D341Med (cell line): ENCODE results near the gene EFTUD2.
A peak's percentile ranks its signal among the peaks of the same experiment; 100 is the strongest.

Source experiments
- DNase-seq: peaks from one replicate; pipeline ENCODE4 v3.0.0; 2012; ENCODE audit warnings: low spot score

The EFTUD2 gene

DNA sequence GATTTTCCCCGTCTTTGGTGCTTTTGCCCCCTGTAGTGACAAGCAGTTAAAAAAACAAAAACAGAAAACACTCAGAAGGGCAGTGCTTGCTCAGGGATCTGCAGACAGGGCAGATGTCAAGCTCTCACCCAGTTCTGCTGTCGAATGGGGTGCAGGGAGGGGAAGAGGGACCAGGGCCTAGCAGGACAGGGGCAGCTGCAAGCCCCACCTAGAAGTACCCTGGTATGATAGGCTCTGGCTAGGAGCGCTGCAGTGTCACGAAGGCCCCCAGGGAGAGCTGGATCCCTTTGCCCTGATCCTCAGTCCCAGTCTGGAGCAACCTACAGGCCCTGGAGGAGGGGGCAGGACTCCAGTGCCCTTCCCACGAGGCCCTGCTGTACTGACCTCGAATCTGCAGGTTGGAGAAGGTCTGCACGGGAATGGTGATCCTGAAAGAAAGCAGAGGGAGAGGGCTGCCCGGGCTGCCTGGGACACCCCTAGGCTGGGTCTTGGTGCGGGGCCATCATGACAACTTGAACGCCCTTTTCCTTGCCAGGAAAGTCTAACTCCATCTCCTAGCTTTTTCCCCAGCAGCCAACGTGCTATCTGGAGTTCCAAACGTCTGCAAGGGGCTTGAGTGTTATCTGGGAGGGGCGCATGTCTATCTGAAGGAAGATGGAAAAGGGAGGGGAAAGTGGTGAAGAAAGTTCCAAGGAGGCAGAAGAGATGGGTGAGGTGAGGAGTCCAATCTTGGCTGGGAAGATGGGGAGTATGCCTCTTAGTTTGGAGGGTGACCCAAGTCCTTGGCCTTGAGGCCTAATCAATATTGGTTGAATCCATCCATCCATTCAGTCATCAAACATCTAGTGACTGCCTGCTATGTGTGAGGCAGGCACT, 11.2 kb upstream of the EFTUD2 start:
- peak; percentile 44 for DNase-seq

DNA sequence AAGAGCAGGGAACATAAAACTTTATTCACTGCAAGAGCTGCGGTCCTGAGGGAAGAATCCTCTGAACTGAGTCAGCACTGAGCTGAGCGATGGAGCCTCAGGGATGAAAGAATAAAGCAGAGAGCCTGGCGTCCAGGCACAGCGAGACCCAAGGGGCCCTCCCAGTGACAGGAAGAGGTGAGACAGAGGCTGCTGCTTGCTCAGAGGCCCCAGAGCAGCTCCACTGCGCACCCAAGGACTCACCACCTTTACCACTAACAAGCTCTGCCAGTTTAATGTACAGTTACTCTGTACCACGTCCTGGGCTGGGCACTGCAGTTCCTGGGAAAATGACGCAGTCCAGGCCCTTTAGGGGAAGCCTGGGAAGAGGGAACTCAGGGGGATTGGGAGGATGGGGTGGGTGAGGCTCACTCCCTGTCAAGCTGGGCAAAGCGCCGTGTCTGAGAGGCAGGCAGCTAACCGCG, 10.5 kb upstream of the EFTUD2 start:
- peak; percentile 39 for DNase-seq

DNA sequence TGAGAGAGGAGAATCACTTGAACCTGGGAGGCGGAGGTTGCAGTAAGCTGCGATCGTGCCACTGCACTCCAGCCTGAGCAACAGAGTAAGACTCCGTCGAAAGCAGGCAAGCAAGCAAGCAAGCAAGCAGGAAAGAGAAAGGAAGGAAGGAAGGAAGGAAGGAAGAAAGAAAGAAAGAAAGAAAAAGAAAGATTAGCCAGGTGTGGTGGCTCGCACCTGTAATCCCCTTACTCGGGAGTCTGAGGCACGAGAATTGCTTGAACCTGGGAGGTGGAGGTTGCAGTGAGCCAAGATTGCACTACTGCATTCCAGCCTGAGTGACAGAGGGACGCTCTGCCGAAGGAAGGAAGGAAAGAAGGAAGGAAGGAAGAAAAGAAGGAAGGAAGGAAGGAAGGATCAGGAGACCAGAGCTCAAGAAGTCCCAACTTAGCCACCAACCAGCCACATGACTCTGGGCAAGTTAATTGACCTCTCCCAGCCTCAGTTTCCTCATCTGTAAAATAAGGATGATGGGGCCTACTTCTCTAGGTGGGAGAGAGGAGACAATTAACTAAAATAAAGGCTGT, 9.6 kb upstream of the EFTUD2 start:
- no peak for DNase-seq

DNA sequence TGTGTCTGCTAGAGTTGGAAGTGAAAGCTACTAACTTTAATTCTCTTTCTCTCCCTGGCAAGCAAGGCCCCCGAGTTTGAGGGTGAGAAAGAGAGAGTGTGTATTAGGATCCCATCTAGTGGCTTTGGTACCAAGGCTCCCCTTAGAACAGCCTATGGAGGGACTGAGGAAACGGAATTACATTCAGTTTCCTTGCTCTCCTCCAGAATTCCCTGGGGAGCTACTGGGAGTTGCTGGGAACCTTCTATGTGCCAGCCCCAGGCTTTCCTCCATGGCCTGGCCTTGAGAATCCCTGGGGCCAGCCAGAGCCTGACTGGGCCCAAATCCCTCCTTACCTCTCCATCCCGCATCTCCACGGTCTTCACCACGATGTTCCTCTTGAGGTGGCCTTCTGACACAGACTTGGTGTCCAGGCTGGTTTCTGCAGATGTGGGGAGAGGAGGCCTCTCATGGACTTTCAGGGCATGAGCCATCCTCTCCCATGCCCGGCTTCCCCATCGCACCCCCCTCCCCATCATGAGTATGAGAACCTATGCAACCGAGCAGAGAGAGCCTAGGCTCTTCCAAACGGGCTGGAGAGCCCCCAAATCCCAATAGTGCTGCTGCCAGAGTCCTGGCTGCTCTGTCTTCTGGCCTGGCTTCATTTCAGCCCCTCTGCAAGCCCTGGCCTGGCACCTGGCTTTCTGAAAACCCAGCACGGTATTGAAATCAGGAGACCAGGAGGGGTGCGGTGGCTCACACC, 8.7 kb upstream of the EFTUD2 start:
- DNase-seq: no peak

DNA sequence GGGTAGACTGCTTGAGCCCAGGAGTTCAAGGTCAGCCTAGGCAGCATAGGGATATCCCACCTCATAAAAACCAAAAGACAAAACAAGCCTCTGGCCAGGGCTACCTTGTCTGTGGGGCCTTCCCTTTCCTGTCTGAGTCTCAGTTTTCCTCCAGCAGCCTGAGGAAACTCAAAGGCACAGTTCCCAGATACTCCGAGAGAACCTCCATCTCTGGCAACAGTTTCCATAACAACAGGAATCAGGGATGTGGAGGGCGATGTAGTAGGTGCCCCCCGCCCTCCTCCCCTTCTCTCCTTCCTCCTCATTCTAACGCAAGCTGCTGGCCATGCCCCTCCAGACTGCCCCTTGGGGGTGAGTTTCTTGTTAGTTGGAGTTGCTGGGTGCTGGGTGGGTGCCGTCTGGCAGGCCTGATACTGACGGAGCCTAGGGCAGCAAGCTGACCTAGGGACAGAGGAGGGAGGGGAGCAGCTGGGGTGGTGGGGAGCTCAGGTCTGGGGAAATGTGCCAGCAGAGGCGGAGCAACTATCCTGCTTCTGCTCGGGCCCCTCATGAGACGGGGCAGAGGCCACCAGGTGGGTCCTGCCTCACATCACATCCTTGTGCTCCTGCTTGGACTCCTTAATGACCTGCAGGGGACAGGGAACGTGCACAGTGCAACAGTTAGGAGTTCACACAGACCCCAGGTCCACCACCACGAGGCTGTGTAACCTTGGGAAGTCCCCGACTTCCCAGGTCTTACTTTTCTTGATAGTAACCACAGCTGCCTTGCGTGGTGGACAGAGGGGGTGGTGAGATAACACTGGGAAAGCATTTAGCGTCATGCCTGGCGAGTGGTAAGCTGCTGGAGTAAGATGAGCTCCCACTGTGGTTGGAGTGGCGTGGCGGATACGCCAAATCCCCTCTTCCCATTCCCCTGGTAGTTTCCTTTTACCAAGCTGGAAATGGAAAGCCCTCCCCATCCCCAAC, 7.8 kb upstream of the EFTUD2 start:
- DNase-seq: no peak

DNA sequence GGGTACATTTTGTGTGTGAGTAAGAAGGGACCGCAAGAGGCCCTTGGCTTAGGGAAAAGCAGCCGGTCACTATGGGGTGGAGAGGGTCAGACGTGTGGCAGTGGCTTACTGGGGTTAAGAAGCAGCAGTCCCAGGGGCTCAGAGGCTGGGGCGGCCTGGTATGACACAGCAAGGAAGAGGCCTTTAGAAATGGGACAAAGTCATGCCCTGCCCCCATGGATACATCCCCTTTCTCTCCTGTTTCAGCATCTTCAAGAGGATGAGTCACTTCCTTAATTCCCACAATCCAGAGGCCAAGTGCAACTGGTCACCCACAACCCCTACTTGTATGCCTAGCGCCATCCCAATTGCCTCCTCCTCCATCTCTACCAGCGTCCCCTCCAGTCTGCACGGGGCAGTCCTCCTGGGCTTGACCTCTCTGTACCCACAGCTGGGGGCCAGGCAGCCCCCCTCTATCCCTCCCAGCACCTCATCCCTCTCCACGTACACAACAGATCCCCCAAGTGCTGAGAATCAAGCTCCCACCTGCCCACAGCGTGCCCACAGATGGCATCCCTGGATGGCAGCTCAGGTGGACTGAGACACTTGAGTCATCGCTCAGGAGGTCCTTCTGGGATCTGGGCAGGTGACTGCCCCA, 6.9 kb upstream of the EFTUD2 start:
- no peak for DNase-seq

DNA sequence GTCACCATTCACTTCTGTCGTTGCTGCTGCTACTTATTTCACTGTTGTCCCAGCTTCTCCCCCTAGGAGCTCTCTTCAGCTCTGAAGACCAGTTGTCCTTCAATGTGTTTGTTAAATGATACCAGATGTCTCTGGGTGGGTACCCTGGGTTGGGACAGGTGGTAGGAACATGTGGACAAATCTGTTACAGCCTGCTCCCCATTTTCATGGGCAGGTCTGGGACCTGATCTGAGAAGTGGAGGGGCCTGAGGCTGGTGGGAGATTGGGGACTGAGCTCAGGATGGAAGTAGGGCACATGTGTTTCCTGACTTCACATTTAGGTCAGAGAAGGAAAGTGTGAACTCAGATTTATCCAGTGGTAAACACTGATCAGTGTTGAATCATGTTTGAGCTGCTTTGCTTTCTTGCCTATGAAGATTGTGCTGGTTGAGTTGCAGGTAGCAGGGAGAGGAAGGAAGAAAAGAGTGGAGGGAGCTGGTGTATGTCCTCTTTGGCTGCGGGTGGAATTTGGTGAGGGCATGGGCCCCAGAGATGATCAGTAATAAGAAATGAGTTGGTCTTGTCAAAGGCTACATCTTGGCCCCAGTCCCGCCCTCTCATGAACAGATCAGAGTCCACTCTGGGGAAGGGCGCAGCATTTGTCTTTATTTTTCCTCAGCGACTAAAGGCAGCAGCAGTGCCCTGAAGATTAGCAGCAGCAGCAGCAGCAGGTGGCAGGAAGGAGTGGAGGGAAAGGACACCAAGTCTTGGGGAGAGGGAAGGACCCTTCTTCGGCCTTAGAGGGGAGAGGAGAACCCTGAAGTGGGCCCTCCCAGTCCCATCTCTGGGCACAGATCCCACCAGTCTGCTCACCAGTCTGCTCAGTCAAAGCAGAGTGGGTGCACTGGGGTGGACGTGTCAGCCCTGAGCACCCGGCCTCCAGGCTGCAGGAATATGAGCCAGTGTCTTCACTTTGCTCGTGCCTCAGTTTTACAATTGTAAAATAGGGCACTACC, 6.1 kb upstream of the EFTUD2 start:
- DNase-seq: no peak

DNA sequence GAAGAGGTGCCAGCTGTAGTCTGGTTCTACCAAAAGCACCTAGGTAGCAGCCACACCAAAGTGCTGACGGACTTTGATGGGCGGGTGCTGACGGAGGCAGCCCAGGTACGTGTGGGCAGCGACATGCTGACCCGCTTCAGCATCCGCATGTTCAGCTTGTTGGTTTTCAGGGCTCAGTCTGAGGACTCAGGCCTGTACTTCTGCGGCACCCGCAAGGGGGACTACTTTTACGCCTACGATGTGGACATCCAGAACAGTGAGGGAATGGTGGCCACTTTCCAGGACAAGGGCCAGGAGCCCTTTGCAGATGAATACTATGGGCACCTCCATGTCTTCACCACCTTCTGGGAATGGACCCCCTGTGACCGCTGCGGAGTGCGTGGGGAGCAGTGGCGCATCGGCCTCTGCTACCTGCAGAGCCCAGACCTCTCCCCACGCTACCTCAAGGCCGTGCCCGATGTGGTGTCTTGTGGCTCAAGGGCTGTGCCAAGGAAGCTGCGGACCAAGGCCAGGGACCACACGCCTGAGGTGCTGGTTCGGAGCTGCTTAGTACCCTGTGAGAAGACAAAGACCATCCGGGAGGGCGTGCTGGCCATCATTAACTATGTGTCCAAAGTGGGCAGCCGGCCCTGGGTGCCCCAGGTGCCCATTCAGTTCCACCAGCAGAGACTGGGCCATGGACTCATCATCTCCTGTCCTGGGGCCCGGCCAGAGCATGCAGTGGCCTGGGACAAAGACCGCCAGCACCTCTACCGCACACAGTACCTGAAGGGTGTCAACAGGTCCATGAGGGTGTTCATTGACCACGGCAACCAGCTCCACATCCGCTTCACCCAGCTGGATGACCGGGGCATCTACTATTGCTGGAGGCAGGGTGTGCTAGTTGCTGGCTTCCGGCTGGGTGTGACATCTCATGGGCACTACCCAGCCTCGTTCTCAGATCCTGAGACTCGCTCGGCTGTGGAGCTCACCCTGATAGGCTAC, 5.0 kb upstream of the EFTUD2 start:
- no peak for DNase-seq

DNA sequence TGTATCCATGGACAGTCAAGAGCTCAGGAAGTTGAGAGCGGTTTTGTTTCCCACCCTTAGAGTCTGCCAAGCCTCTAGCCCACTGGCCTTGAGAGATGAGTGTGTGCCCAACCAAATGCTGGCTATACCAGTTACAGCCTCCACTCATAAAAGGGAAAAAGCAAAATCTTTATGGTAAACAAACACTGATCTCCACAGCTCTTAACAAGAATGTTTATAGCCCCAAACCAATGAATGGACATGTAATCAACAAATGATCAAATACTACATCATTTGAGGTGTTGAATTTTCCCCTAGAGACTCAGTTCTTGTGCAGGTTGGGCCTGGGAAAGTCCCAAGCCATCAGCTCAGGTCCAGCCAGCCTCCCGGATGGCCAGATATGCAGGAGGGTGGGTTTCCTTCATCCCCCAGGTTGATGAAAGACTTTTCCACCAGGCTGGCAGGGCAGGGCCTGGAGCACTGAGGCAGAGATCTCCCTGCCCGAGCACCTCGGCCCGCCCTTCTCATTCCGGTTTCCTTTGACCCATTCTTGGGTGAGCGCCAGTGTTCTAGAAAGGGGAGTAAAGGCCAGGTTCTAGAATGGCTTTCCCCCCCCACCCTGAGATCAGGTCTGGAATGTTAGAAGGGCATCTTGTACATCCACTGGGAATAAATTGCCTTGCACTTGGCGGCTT, 3.9 kb upstream of the EFTUD2 start:
- no peak for DNase-seq

DNA sequence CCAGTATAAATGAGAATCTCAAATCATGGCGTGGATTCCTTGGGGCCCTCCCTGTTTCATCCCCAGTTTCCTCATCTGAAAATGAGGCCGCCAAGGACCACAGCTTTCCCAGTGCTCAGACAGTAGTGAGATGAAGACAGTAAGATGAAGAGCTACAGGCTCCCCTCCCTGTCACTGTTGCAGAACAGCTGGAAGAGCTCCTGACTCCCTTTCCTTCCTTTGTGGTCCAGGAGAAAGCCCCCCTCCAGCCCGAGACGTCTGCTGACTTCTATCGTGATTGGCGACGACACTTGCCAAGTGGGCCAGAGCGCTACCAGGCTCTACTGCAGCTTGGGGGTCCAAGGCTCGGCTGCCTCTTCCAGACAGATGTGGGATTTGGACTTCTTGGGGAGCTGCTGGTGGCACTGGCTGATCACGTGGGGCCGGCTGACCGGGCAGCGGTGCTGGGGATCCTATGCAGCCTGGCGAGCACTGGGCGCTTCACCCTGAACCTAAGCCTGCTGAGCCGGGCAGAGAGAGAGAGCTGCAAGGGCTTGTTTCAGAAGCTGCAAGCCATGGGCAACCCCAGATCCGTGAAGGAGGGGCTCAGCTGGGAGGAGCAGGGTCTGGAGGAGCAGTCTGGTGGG, 3.0 kb upstream of the EFTUD2 start:
- DNase-seq: no peak

DNA sequence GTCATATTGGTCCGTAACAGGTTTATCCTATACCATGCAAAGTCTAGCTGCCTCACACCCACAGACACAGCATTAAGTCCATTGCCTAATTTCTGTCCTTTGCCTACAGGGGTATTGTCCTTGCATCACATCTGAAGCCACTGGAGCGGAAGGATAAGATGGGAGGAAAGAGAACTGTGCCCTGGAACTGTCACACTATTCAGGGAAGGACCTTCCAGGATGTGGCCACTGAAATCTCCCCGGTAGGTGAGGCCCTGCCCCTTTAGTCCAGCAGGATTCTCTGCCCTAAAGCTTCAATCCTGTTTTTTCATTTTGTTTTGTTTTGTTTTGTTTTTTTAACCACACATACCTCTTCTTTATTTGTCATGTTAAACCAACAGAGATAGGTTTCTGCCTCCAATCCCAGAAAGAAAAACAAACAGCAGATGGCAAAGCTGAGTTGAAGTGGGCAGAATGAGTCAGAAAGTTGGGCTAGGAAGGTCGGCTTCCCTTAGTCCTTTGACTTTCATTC, 2.2 kb upstream of the EFTUD2 start:
- no peak for DNase-seq

DNA sequence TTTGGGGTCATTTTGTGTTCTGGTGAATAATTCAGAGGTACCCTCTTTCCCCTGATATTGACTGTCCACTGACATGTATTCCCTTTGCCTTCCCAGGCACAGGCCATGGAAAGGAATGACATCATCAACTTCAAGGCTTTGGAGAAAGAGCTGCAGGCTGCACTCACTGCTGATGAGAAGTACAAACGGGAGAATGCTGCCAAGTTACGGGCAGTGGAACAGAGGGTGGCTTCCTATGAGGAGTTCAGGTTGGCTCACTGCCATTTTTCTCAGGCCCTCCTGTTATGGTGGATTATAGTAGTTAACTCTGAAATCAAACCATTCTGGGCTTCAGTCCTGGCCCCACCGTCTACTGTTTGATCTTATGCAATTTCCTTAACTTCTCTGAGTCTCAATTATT, 1.6 kb upstream of the EFTUD2 start:
- peak; percentile 54 for DNase-seq

DNA sequence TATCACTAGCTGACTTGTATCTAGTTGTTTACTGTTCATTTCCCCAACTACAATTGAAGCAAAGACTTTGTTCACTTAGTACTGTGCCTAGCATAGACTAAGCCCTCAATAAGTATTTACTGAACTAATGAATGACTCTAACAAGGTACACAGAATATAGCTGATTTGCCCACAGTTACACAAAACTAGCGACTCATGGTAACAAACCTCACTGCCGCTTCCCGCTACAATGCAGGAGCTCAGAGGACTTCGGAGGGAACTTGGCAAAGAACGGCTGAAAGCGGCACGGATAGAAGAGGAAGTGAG, 524 bp downstream of the EFTUD2 start:
- no peak for DNase-seq

DNA sequence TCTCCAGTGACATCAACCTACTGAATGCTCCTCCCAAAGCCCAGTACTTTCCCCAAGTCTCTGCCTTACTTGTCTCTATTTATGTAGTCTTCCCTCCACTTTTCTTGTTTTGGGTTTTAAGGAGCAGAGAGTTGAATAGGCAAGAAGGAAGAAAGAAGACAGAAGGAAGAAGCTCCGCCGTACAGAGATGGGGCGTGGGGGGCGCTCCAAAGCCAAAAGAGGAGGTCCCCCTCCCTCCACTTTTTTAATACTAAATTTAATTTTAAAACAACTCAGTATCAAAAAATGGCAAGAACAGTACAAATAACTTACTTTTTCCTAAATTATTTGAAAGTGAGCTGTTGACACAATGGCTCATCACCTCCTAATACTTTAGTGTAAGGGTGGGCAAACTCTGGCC, 4.6 kb downstream of the EFTUD2 start:
- no peak for DNase-seq

DNA sequence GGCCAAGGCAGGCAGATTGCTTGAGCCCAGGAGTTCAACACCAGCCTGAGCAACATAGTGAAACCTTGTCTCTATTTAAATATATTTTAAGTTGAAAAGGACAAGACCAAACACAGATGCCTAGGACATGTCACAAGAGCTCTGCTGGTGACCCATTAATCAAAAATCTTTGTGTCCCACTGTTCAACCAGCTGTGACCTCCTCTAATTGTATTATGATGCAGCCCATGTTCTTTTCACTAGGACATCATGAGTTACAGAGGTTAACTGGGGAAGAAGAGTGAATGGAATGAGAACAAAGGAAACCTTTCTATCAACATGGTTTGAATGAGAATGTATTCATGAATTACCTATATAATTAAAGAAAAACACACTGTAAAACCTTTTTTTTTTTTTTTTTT, 7.0 kb downstream of the EFTUD2 start:
- no peak for DNase-seq

DNA sequence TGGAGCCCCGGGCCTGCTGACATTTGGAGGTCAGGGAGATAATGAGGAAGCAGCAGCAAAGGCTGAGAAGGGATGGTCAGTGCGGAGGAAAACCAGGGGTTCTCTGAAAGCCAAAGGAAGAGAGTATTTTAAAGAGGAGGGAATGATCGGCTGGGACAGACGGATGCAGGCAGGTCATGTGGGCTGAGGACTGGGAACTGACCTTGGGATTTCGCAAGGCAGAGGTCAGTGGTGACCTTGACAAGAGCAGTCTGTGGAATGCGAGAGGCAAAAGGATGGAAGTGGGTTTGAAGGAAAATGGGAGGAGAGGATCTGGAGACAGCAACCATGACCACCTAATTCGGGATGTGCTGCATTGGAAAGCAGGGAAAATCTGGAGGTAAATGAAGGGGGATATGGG, 10.2 kb downstream of the EFTUD2 start:
- no peak for DNase-seq
